ENCODE data around the gene DNAI2. TPM values are rescaled to one million over a fixed set of nuclear protein-coding genes. Genes with fewer than 3 reads are reported as not detected.
"Not testable (repeated sequence)": the region's sequence is repeated elsewhere in the genome, so short reads cannot be mapped to it uniquely, and the experiment has no call there.

Gene DNAI2
- total RNA-seq, 1 donor from 2014 or later: not detected

DNA sequence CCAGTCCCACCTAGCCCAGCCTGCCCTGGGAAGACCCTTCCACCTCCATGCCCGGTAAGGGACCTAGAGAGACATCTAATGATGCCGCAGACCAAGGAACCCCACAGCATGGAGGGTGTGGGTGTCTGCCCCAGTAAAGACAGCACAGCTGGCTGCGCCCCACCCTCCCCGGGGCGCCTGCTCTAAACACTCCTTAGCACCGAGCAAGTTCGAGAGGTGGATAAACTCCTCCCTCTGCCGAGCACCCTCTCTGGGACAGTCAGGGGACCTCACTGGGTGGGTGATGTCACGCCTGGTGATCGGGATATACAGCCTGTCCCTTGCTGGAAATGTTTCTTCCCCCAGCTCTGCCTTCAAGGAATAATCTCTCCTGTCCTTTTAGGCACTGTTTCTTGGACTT lies 16.7 kb upstream of the DNAI2 start:
- no peaks in the 10 kb centered on the region for H3K9me3 ChIP-seq (ENCODE audit: control insufficient read depth in 3 of 3, low read length in 3 of 3)
- no peak overlapping the region for H3K4me3 ChIP-seq (ENCODE audit: low read length in 3 of 3)
- H3K27me3 ChIP-seq (ENCODE audit: control insufficient read depth in 3 of 3, insufficient read depth in 3 of 3, low read length in 3 of 3): no peaks in the 10 kb centered on the region
- no peak overlapping the region for H3K9ac ChIP-seq (ENCODE audit: low read depth in 1 of 3, low read length in 3 of 3)
- no peak overlapping the region for H3K27ac ChIP-seq (ENCODE audit: low read depth, low read length)
- no peaks in the 10 kb centered on the region for H3K4me1 ChIP-seq (ENCODE audit: control insufficient read depth in 3 of 3, insufficient read depth in 3 of 3, low read length in 3 of 3)
- H3K36me3 ChIP-seq (ENCODE audit: control insufficient read depth in 3 of 3, insufficient read depth in 3 of 3, low read length in 3 of 3): peaks cover 29 to 40% (median 33%) of the 10 kb centered on the region in 3 donors

DNA sequence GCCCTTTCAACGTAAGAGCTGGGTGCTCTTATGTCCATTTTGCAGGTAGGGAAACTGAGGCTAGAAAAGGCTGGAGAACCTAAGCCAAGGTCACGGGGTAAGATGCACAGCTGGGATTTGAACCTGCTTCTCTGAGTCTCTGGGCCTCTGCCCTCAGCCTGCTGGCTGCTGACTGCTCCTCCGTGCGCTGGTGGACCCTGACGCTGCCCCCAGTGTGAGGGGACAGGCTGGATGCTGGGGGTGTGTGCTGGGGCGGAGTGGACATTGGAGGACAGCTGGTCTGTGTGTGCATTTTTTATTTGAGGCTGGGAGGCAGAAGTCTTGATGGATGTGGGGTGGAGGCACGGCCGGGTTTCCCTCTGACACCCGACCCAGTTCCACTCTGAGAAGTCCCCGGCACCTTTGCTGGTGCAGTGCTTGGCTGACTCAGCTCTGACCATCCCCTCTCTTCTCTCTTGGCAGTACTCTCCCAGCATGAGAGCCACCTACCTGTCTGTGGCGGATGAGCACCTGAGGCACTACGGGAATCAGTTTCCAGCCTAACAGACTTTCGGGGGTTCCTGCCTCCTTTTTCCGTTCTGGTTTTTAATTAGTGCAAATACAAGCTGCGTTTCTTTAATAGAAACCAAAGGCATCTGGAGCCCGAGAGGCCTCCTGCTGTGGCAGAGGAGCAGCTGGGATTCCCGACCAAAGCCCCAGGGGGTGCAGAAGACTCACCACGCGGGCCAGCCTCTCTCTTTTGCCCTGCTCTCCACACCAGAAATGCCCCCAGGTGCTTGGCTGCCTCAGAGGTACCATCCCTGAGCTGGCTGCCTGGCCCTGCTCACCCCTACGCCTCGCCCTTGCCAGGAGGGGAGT lies 14.1 kb upstream of the DNAI2 start:
- H3K4me1 ChIP-seq (ENCODE audit: control insufficient read depth in 3 of 3, insufficient read depth in 3 of 3, low read length in 3 of 3): no peaks in the 10 kb centered on the region
- H3K4me3 ChIP-seq (ENCODE audit: low read length in 3 of 3): no peak overlapping the region
- H3K36me3 ChIP-seq (ENCODE audit: control insufficient read depth in 3 of 3, insufficient read depth in 3 of 3, low read length in 3 of 3): peaks cover 17 to 22% (median 18%) of the 10 kb centered on the region in 3 donors
- no peaks in the 10 kb centered on the region for H3K9me3 ChIP-seq (ENCODE audit: control insufficient read depth in 3 of 3, low read length in 3 of 3)
- H3K9ac ChIP-seq (ENCODE audit: low read depth in 1 of 3, low read length in 3 of 3): no peak overlapping the region
- H3K27me3 ChIP-seq (ENCODE audit: control insufficient read depth in 3 of 3, insufficient read depth in 3 of 3, low read length in 3 of 3): no peaks in the 10 kb centered on the region
- no peak overlapping the region for H3K27ac ChIP-seq (ENCODE audit: low read depth, low read length)

- H3K36me3 ChIP-seq (ENCODE audit: control insufficient read depth in 3 of 3, insufficient read depth in 3 of 3, low read length in 3 of 3): peaks cover 14 to 21% (median 18%) of the 10 kb centered on the region in 3 donors
- H3K4me3 ChIP-seq (ENCODE audit: low read length in 3 of 3): no peak overlapping the region
- no peaks in the 10 kb centered on the region for H3K4me1 ChIP-seq (ENCODE audit: control insufficient read depth in 3 of 3, insufficient read depth in 3 of 3, low read length in 3 of 3)
- no peak overlapping the region for H3K27ac ChIP-seq (ENCODE audit: low read depth, low read length)
- H3K27me3 ChIP-seq (ENCODE audit: control insufficient read depth in 3 of 3, insufficient read depth in 3 of 3, low read length in 3 of 3): no peaks in the 10 kb centered on the region
- no peaks in the 10 kb centered on the region for H3K9me3 ChIP-seq (ENCODE audit: control insufficient read depth in 3 of 3, low read length in 3 of 3)
- H3K9ac ChIP-seq (ENCODE audit: low read depth in 1 of 3, low read length in 3 of 3): no peak overlapping the region
These were observed 13.5 kb upstream of the DNAI2 start for GRCh38 chr17:74260525-74260850.

DNA sequence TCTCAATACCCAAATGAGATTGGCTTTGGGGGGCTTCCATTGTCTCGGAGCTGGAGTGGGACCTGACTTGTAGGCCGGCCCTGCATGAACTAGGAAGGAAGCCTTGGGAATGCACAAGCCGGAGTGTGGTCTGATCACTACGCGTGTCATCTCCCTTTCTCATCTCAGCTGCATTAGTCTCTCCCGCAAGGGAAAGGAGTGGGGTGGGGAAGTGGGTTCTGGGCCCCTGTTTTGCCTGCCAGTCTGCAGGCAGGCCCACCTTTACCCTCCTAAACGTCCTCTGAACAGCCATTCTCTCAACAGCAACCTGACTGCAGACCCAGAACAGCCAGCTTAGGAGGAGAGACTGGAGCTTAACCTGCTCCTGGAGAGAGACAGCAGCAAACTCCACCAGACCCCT lies 11.4 kb upstream of the DNAI2 start:
- H3K36me3 ChIP-seq (ENCODE audit: control insufficient read depth in 3 of 3, insufficient read depth in 3 of 3, low read length in 3 of 3): peaks cover 5 to 12% (median 10%) of the 10 kb centered on the region in 3 donors
- peaks cover 0 to 8% (median 2%) of the 10 kb centered on the region in 3 donors for H3K27me3 ChIP-seq (ENCODE audit: control insufficient read depth in 3 of 3, insufficient read depth in 3 of 3, low read length in 3 of 3)
- no peaks in the 10 kb centered on the region for H3K4me1 ChIP-seq (ENCODE audit: control insufficient read depth in 3 of 3, insufficient read depth in 3 of 3, low read length in 3 of 3)
- peak overlapping the region in 1 of 3 donors; percentile 8 for H3K9ac ChIP-seq (ENCODE audit: low read depth in 1 of 3, low read length in 3 of 3)
- H3K9me3 ChIP-seq (ENCODE audit: control insufficient read depth in 3 of 3, low read length in 3 of 3): no peaks in the 10 kb centered on the region
- no peak overlapping the region for H3K4me3 ChIP-seq (ENCODE audit: low read length in 3 of 3)
- H3K27ac ChIP-seq (ENCODE audit: low read depth, low read length): no peak overlapping the region

- H3K27ac ChIP-seq (ENCODE audit: low read depth, low read length); H3K4me3 ChIP-seq (ENCODE audit: low read length in 3 of 3); H3K9ac ChIP-seq (ENCODE audit: low read depth in 1 of 3, low read length in 3 of 3); H3K4me1 ChIP-seq (ENCODE audit: control insufficient read depth in 3 of 3, insufficient read depth in 3 of 3, low read length in 3 of 3); H3K36me3 ChIP-seq (ENCODE audit: control insufficient read depth in 3 of 3, insufficient read depth in 3 of 3, low read length in 3 of 3); H3K9me3 ChIP-seq (ENCODE audit: control insufficient read depth in 3 of 3, low read length in 3 of 3): not testable (repeated sequence)
- H3K27me3 ChIP-seq (ENCODE audit: control insufficient read depth in 3 of 3, insufficient read depth in 3 of 3, low read length in 3 of 3): peaks cover 0 to 27% (median 15%) of the 10 kb centered on the region in 3 donors
These were observed 7.0 kb upstream of the DNAI2 start for GRCh38 chr17:74267054-74267453.

DNA sequence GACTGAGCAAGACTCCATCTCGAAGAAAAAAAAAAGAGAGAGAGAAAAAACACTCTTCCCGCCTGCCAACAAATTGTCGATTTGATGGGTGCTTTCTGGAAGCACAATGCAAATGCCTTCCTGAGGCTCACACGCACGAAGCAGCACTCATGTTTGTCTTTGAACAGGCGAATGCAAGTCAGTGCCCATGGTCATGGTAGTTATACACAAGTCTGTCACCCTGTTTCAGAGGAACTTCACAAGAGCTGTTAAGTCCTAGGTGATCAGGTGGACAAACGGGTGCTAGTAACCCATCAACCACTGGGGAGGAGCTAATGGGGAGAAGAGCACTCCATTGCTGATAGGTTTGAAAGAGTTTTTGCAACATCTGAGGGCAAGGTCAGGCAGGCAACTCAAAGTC lies 6.5 kb upstream of the DNAI2 start:
- Histone ChIP-seq H3K27me3 (ENCODE audit: control insufficient read depth in 3 of 3, insufficient read depth in 3 of 3, low read length in 3 of 3) (peaks cover 0 to 32% (median 17%) of the 10 kb centered on the region in 3 donors), H3K36me3 (ENCODE audit: control insufficient read depth in 3 of 3, insufficient read depth in 3 of 3, low read length in 3 of 3) (no peaks in the 10 kb centered on the region), H3K27ac (ENCODE audit: low read depth, low read length) (no peak overlapping the region), H3K4me1 (ENCODE audit: control insufficient read depth in 3 of 3, insufficient read depth in 3 of 3, low read length in 3 of 3) (peaks cover 0 to 11% (median 10%) of the 10 kb centered on the region in 3 donors), H3K9ac (ENCODE audit: low read depth in 1 of 3, low read length in 3 of 3) (no peak overlapping the region), H3K9me3 (ENCODE audit: control insufficient read depth in 3 of 3, low read length in 3 of 3) (no peaks in the 10 kb centered on the region), H3K4me3 (ENCODE audit: low read length in 3 of 3) (no peak overlapping the region)

GRCh38 chr17:74267987-74268499 lies 6.0 kb upstream of the DNAI2 start:
- Histone ChIP-seq H3K9ac (ENCODE audit: low read depth in 1 of 3, low read length in 3 of 3) (no peak overlapping the region), H3K9me3 (ENCODE audit: control insufficient read depth in 3 of 3, low read length in 3 of 3) (no peaks in the 10 kb centered on the region), H3K36me3 (ENCODE audit: control insufficient read depth in 3 of 3, insufficient read depth in 3 of 3, low read length in 3 of 3) (no peaks in the 10 kb centered on the region), H3K4me1 (ENCODE audit: control insufficient read depth in 3 of 3, insufficient read depth in 3 of 3, low read length in 3 of 3) (peaks cover 3 to 11% (median 10%) of the 10 kb centered on the region in 3 donors), H3K27ac (ENCODE audit: low read depth, low read length) (no peak overlapping the region), H3K4me3 (ENCODE audit: low read length in 3 of 3) (no peak overlapping the region), H3K27me3 (ENCODE audit: control insufficient read depth in 3 of 3, insufficient read depth in 3 of 3, low read length in 3 of 3) (peaks cover 0 to 37% (median 20%) of the 10 kb centered on the region in 3 donors)

- H3K27ac ChIP-seq (ENCODE audit: low read depth, low read length): no peak overlapping the region
- no peak overlapping the region for H3K4me3 ChIP-seq (ENCODE audit: low read length in 3 of 3)
- H3K9me3 ChIP-seq (ENCODE audit: control insufficient read depth in 3 of 3, low read length in 3 of 3): no peaks in the 10 kb centered on the region
- H3K9ac ChIP-seq (ENCODE audit: low read depth in 1 of 3, low read length in 3 of 3): no peak overlapping the region
- peaks cover 3 to 11% (median 10%) of the 10 kb centered on the region in 3 donors for H3K4me1 ChIP-seq (ENCODE audit: control insufficient read depth in 3 of 3, insufficient read depth in 3 of 3, low read length in 3 of 3)
- H3K36me3 ChIP-seq (ENCODE audit: control insufficient read depth in 3 of 3, insufficient read depth in 3 of 3, low read length in 3 of 3): no peaks in the 10 kb centered on the region
- H3K27me3 ChIP-seq (ENCODE audit: control insufficient read depth in 3 of 3, insufficient read depth in 3 of 3, low read length in 3 of 3): peaks cover 0 to 38% (median 22%) of the 10 kb centered on the region in 3 donors
These were observed 5.5 kb upstream of the DNAI2 start for GRCh38 chr17:74268558-74268957.

DNA sequence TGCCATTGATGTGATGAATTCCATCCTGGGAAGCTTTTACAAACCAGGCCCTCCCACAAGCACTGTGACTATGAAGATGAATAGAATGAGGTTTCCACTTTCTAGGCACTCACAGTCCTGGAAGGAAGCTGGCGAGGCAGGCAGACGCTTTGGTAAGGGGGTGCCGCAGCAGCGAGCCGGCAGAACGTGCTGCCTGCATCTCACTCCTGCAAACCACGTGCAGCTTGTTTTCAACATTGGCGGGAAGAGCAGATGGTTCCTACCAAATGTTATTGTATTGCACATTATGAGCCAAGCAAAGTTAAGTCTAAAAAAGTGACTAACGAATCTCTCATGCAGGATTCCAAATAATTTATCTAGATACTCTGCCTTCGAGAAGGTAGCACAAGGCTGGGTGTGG lies 3.7 kb upstream of the DNAI2 start:
- no peaks in the 10 kb centered on the region for H3K9me3 ChIP-seq (ENCODE audit: control insufficient read depth in 3 of 3, low read length in 3 of 3)
- H3K4me3 ChIP-seq (ENCODE audit: low read length in 3 of 3): no peak overlapping the region
- H3K36me3 ChIP-seq (ENCODE audit: control insufficient read depth in 3 of 3, insufficient read depth in 3 of 3, low read length in 3 of 3): no peaks in the 10 kb centered on the region
- H3K27ac ChIP-seq (ENCODE audit: low read depth, low read length): no peak overlapping the region
- H3K9ac ChIP-seq (ENCODE audit: low read depth in 1 of 3, low read length in 3 of 3): no peak overlapping the region
- H3K4me1 ChIP-seq (ENCODE audit: control insufficient read depth in 3 of 3, insufficient read depth in 3 of 3, low read length in 3 of 3): peaks cover 9 to 19% (median 13%) of the 10 kb centered on the region in 3 donors
- H3K27me3 ChIP-seq (ENCODE audit: control insufficient read depth in 3 of 3, insufficient read depth in 3 of 3, low read length in 3 of 3): peaks cover 16 to 52% (median 35%) of the 10 kb centered on the region in 3 donors

DNA sequence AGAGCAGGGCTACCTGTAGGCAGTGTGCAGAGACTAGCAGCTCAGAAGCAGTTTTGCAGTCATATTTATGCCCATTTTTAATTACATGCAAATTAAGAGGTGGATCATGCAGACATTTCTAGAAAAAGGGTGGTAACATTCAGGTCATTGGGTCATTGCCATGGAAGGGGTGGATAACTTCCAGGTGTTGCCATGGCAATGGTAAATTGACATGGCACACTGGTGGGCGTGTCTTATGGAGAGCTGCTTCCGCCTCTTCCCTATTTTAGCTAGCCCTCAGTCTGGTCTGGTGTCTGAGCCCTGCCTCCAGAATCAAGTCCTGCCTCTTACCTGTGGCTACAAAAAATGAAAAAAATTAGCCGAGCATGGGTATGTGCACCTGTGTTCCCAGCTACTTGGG lies 2.8 kb upstream of the DNAI2 start:
- H3K27ac ChIP-seq (ENCODE audit: low read depth, low read length): no peak overlapping the region
- peaks cover 21 to 52% (median 37%) of the 10 kb centered on the region in 3 donors for H3K27me3 ChIP-seq (ENCODE audit: control insufficient read depth in 3 of 3, insufficient read depth in 3 of 3, low read length in 3 of 3)
- no peaks in the 10 kb centered on the region for H3K9me3 ChIP-seq (ENCODE audit: control insufficient read depth in 3 of 3, low read length in 3 of 3)
- peaks cover 12 to 23% (median 19%) of the 10 kb centered on the region in 3 donors for H3K4me1 ChIP-seq (ENCODE audit: control insufficient read depth in 3 of 3, insufficient read depth in 3 of 3, low read length in 3 of 3)
- H3K36me3 ChIP-seq (ENCODE audit: control insufficient read depth in 3 of 3, insufficient read depth in 3 of 3, low read length in 3 of 3): no peaks in the 10 kb centered on the region
- H3K4me3 ChIP-seq (ENCODE audit: low read length in 3 of 3): no peak overlapping the region
- H3K9ac ChIP-seq (ENCODE audit: low read depth in 1 of 3, low read length in 3 of 3): no peak overlapping the region
